ENCODE measurements around the gene LNX1.

DNA sequence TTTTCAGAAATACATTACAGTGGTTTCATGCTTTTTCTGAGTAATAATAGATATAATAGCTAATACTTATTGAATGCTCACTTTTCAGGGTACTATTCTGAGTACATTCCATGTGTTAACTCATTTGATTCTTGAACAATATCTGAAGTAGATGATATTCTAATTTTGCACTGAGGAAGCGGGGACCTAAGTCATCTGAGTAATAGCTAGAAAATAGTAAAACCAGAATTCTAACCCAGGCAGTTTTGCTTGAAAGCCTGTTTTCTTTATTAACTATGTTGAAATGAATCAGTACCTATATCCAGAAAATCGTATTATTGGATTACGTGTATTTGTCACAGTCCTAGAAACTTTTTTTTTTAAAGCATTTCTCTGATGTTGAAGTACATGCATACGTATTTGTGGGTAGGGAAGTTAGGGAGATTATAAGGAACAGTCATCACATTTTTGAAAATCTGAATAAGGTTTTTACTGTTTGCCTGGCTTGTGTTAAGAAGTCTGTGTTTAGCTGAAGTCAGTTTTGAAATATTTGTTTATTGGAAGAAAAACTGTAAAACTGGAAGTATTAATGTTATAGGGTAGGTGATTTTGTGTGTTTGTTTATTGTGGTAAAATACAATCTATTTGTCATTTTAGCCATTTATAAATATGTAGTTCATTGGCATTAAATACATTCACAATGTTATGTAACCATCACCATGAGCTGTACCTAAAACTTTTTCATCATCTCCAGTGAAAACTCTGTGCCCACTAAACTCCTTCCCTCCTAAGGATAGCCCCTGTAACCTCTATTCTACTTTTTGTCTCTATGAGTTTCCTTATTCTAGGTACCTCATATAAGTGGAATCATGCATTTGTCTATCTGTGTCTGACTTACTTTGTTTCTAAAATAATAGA, 158.5 kb downstream of the LNX1 start:
- TF ChIP-seq EZH2 (IDR thresholded peaks at IDR 0.05) (no peak), POLR2A (IDR thresholded peaks at IDR 0.05; ENCODE audit: borderline replicate concordance, extremely low read depth, insufficient read depth, insufficient read length) (no peak), TCF7L2 (IDR thresholded peaks at IDR 0.05; ENCODE audit: borderline replicate concordance, extremely low read depth, insufficient read depth, insufficient read length) (no peak), EZH2phosphoT487 (IDR thresholded peaks at IDR 0.05; ENCODE audit: borderline replicate concordance) (no peak), POLR2AphosphoS5 (IDR thresholded peaks at IDR 0.05; ENCODE audit: low read depth, low read length) (no peak), ELF1 (IDR thresholded peaks at IDR 0.05; ENCODE audit: borderline replicate concordance, low read depth) (no peak), CEBPB (IDR thresholded peaks at IDR 0.05; ENCODE audit: low read depth) (no peak), ZNF274 (IDR thresholded peaks at IDR 0.05; ENCODE audit: low read depth, low read length) (no peak), RAD21 (IDR thresholded peaks at IDR 0.05; ENCODE audit: low read depth) (no peak), SRF (IDR thresholded peaks at IDR 0.05; ENCODE audit: low read depth) (no peak)
- TF ChIP-seq, protein P1, sequence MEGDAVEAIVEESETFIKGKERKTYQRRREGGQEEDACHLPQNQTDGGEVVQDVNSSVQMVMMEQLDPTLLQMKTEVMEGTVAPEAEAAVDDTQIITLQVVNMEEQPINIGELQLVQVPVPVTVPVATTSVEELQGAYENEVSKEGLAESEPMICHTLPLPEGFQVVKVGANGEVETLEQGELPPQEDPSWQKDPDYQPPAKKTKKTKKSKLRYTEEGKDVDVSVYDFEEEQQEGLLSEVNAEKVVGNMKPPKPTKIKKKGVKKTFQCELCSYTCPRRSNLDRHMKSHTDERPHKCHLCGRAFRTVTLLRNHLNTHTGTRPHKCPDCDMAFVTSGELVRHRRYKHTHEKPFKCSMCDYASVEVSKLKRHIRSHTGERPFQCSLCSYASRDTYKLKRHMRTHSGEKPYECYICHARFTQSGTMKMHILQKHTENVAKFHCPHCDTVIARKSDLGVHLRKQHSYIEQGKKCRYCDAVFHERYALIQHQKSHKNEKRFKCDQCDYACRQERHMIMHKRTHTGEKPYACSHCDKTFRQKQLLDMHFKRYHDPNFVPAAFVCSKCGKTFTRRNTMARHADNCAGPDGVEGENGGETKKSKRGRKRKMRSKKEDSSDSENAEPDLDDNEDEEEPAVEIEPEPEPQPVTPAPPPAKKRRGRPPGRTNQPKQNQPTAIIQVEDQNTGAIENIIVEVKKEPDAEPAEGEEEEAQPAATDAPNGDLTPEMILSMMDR (IDR thresholded peaks at IDR 0.05 in 2 of 3, conservative IDR thresholded peaks at IDR 0.05 in 1 of 3; ENCODE audit: borderline replicate concordance in 1 of 3, insufficient read depth in 1 of 3, low read depth in 2 of 3, low read length in 2 of 3), result no peak
- TF ChIP-seq, protein P2, sequence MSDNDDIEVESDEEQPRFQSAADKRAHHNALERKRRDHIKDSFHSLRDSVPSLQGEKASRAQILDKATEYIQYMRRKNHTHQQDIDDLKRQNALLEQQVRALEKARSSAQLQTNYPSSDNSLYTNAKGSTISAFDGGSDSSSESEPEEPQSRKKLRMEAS (IDR thresholded peaks at IDR 0.05), result no peak

All from HCT116 (cell line).